ENCODE data around the gene FCHO2.

- TF ChIP-seq CTCF (conservative IDR thresholded peaks at IDR 0.05; ENCODE audit: low read length), result no peak
- TF ChIP-seq EZH2phosphoT487 (IDR thresholded peaks at IDR 0.05; ENCODE audit: borderline replicate concordance), result no peak
Observed at GRCh38 chr5:73111536-73111935, 155.7 kb downstream of the FCHO2 start.

Measured in Loucy (cell line).